Subcutaneous adipose tissue (tissue), 4 donors: Measurements from ENCODE around the gene CDKN2B. TPM values are rescaled to one million over a fixed set of nuclear protein-coding genes. Genes with fewer than 3 reads are reported as not detected.

Experiments used
- total RNA-seq, 4 donors: library from RNA; depleted of rRNA; stranded (reverse); fragments of >200 nt; gene quantifications; one replicate each; pipeline ENCODE4 v1.1.0, GENCODE V29; 2016
- TF ChIP-seq, protein P1 (sequence below): fragments of 450-650 bp; IDR thresholded peaks from one replicate; pipeline ENCODE4 v1.5.1; 2016; ENCODE audit warnings: low read depth, mild to moderate bottlenecking, control low read depth, antibody characterized with exemption, moderate library complexity

The CDKN2B gene
- total RNA-seq, 4 donors from 2014 or later = 29.8 to 95.4 (median 65.4) TPM

DNA sequence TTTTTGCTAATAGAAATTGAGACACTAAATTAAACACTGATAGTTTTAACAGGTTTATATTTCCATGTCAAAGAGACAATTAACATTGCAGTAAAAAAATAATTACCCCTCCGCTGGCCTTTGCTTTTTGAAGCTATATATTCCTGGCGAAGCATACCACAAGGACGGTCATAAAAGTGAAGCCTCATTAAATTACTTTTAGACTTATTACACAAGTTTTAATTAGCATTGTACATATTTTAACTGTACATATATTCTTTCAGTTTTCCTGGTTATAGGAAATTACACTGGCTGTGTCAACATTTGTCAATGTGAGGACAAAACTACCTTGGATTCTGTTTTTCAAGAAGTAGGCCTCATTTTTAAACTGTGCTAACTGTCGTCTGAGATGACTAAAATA, 16.1 kb downstream of the CDKN2B start:
- TF ChIP-seq, protein P1, sequence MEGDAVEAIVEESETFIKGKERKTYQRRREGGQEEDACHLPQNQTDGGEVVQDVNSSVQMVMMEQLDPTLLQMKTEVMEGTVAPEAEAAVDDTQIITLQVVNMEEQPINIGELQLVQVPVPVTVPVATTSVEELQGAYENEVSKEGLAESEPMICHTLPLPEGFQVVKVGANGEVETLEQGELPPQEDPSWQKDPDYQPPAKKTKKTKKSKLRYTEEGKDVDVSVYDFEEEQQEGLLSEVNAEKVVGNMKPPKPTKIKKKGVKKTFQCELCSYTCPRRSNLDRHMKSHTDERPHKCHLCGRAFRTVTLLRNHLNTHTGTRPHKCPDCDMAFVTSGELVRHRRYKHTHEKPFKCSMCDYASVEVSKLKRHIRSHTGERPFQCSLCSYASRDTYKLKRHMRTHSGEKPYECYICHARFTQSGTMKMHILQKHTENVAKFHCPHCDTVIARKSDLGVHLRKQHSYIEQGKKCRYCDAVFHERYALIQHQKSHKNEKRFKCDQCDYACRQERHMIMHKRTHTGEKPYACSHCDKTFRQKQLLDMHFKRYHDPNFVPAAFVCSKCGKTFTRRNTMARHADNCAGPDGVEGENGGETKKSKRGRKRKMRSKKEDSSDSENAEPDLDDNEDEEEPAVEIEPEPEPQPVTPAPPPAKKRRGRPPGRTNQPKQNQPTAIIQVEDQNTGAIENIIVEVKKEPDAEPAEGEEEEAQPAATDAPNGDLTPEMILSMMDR = no peak

DNA sequence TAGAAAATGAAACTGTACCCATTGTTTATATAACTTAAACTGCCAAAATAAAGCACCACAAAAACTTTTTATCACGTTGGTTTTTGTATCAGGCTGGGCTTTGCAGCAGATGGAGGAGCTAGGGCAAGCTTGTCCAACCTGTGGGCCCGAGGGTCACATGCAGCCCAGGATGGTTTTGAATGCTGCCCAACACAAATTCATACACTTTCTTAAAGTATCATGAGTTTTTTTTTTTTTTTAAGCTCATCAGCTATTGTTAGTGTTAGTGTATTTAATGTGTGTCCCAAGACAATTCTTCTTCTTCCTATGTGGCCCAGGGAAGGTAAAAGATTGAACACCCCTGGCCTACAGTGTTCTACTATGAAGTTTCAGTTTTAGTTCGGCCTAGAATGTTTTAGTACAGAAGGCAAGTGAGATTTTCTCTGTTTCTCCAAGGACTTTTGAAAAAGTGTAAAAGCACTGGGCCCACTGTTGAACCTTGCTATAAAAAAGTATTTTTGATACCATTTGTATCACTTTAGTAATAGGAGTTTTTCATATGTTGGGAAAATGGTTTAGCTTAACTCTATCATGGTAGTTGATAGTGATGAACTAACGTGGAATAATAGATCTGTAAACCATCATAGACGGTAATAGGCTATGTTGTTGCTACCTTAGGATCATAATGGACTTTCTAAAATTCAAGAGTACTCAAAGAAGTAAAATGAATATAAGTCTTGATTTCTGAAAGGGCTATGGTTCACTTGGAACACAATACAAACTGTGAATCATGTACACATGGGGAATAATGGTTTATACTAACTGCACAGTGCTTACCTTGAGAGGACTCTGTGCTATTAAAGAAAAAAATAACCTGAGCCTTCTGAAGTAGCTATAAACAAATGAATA, 17.8 kb downstream of the CDKN2B start:
- TF ChIP-seq, protein P1 = no peak

DNA sequence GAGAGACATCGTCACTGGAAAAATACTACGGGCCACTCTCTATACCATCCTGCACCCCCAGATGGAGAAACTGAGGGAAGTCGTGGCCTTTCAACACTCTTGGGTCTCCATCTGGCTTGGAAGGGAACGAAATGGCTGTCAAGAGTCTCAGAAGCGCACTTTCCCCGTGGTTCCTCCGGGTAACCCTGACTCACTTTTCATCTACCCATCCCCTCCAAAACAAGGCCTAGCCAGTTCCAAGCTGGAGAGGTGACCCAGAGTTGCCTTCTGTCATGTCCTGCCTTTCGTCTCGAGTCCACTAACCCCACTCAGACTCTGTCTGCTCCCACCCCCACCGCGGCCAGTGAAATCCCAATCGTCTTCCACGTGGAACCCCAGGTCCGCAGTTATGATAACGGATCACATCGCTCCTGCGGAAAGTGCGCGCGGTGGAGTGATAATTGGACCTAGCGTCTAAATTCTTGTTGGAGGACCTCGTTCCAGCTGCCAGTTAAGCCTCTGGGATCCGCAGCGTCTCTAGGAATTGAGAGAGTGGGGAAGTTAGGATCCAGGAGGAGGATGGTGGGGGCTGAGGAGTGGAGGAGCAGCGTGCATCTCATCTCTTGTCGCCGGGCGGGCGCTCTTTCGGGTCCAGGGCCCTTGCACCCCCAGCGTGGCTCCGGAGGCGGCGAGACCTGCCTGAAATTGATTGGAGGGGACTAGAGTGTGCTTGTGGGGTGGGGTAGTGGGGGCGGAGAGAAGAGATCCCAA, 19.5 kb downstream of the CDKN2B start:
- TF ChIP-seq, protein P1 = no peak

DNA sequence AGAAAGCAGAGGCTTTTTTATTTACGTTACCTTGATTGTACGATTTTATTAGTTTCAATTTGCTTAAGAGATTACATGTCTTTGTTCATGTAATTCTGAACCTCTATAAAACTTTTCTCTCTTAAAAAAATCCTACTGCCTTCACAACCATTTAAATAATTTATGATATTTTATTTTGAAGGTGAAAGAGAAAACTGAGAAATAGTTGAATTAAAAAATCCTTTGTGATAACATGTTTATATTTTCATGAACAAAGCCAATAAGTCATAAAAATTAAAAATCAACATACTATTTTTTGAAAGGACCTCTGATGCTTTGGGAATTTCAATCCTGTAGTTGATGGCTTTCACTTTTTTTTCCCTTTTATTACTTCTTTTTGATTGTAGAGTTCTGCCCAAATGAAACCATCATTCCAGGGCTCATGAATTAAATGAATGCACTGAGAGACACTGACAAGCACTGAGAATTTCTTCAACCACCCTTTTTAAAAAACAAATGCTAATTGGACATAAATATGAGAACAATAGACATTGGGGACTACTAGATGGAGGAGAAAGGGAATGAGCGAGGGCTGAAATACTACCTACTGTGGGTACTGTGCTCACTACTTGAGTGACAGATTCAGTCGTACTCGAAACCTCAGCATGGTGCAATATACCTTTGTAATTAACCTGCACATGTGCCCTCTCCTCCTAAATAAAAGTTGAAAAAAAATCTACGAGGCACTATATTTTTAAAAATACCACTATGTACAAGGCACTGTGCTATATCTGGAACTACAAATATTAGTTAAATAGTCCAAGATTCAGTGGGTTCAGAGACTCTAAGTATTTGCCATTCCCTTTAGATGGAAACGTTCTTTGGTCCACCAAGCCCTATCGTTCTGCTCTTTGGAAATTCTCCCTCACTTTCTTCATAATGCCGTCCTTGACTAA, 20.8 kb downstream of the CDKN2B start:
- TF ChIP-seq, protein P1 = no peak

DNA sequence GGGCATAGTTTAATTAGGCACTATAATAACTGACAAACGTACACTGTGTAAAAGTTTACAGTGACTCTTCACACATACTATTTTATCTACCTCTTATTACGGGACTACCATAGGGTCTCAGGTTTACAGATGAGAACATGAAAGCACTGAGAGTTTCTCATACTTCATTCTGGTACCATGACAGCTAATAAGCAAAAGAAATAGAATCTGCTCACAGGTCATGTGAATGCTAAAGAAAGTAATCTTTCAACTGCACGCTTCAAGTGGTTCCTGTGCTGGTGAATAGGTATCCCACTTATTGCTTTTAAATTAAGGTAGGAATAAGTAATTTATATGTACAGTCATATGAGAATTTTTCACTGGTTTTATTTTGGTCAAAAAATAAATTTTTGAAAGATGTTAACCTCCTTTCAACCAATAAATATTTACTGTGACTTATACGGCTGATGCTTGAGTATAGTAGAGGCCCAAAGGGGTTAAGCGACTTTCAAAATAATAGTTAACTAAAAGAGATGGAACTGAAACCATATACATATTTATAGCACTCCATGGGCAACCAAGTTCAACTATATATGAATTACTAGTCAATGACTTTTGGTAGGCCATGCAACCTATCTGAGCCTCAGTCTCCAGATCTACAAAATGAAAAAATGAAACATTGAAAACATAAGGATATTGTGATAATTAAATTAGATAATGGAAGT, 23.0 kb downstream of the CDKN2B start:
- TF ChIP-seq, protein P1 = no peak

DNA sequence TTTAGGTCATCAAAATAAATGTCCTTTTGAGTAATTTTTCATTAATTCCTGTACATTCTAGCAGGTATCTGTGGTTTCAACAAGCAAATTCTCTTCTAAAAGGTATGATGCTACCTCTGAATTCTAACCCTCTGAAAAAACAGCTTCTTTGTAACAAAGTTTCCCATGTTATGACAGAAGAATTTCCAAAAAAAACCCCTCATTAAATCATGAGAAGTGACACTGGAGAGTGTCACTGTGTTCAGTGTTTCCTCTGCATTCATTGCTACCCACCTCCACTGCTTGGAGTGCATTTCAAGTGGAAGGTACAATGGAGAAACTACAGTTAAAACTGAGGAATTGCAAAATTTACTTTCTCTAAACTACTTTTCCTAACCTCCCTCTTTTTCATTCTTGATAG, 25.0 kb downstream of the CDKN2B start:
- TF ChIP-seq, protein P1 = no peak
